ENCODE results near the gene CYBRD1.

The CYBRD1 gene

DNA sequence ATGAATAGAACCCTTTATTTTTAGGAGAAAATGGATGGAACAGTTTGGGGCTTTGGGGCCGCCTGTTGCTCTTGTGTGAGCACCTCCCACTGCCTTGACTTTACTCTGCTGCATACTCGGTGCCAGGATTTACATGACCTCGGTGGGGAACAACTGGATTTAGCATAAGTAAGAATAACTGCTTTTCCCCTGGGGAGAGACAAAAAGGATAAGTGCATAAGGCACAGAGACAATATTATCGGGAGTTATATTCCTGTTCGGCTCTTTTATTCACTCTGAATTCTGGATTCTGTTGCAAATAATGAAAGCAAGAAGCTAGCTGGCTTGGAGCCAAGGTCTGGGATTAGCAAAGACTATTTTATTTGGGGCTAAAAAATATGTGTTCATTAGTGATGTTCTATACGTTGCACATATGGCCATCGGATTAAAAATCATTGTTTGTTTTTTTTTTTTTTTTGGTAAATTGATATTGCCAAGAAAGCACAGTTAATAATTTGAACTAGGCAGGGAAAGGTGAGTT, 69.8 kb downstream of the CYBRD1 start:
- H3K4me3 ChIP-seq (ENCODE audit: low read length) = no peak overlapping the region
- TF ChIP-seq, protein P1, sequence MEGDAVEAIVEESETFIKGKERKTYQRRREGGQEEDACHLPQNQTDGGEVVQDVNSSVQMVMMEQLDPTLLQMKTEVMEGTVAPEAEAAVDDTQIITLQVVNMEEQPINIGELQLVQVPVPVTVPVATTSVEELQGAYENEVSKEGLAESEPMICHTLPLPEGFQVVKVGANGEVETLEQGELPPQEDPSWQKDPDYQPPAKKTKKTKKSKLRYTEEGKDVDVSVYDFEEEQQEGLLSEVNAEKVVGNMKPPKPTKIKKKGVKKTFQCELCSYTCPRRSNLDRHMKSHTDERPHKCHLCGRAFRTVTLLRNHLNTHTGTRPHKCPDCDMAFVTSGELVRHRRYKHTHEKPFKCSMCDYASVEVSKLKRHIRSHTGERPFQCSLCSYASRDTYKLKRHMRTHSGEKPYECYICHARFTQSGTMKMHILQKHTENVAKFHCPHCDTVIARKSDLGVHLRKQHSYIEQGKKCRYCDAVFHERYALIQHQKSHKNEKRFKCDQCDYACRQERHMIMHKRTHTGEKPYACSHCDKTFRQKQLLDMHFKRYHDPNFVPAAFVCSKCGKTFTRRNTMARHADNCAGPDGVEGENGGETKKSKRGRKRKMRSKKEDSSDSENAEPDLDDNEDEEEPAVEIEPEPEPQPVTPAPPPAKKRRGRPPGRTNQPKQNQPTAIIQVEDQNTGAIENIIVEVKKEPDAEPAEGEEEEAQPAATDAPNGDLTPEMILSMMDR (IDR thresholded peaks at IDR 0.05; ENCODE audit: insufficient read depth, low read depth, low read length, missing control alignments) = no peak
- no peak for DNase-seq (ENCODE audit: low read depth)

DNA sequence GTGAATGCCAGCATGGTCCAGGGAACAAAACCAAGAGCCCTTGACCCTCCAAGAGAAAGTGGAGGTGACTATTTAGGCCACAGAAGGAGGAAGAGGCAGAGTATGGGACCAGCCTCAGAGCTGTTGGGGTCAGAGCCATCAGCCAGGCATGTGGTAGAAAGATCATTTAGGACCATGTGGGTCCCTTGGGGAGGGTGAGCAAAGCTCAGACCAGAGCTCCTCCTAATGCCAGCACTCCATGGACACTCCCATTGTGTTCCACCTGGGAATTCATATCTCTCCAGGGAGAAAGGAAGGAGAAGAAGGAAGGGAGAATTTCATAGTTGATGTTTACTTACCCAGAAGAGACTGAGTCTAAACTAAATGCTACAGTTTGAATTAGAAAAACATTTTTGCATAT, 73.2 kb downstream of the CYBRD1 start:
- TF ChIP-seq, protein P1 (IDR thresholded peaks at IDR 0.05; ENCODE audit: insufficient read depth, low read depth, low read length, missing control alignments) = no peak
- no peak for DNase-seq (ENCODE audit: low read depth)
- H3K4me3 ChIP-seq (ENCODE audit: low read length) = no peak overlapping the region

DNA sequence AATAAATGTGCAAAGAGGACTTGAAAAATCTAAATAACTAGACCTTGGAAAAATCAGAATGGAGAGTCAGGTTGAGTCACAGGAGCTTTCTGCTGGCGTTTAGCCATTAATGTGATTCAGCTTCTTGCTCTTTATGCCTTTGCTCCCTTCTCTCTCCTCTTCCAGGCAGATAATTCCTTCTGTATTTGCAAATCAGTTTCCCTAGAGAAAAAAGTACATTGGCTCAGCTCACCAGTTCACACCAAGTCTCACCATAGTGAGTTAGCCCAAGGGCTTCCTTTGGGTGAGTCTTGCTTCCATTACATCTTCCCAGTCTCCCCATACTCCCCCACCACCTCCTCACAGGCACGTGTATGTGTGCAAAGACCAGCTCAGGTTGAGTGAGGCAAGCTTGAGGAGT, 73.6 kb downstream of the CYBRD1 start:
- TF ChIP-seq, protein P1 (IDR thresholded peaks at IDR 0.05; ENCODE audit: insufficient read depth, low read depth, low read length, missing control alignments) = no peak
- no peak overlapping the region for H3K4me3 ChIP-seq (ENCODE audit: low read length)
- DNase-seq (ENCODE audit: low read depth) = peak; percentile 91

DNA sequence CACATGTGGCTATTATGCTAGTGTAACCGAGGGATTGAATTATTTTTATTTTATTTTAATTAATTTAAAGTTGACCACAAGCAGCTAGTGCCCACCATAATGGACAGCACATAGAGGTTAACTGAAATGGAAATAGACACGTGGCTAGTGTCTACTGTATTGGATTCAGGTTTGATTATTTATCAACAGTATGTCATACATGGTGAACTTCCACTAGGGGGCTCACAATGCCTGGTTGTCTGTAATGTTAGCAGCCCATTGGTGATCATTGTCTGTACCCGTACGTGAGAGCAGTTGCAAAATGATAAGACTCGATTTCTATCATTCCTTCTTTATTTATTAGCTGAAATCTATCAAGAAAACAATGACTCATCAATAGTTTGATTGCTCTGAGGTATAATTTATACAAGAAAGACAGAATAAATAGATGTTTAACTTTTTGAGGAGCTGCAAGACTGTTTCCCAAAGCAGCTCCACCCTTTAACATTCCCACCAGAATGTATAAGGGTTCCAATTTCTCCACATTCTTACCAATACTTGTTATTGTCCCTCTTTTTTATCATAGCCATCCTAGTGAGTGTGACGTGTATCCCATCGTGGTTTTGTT, 76.5 kb downstream of the CYBRD1 start:
- TF ChIP-seq, protein P1 (IDR thresholded peaks at IDR 0.05; ENCODE audit: insufficient read depth, low read depth, low read length, missing control alignments) = peak; percentile 80
- no peak overlapping the region for H3K4me3 ChIP-seq (ENCODE audit: low read length)
- peak; percentile 83 for DNase-seq (ENCODE audit: low read depth)

DNA sequence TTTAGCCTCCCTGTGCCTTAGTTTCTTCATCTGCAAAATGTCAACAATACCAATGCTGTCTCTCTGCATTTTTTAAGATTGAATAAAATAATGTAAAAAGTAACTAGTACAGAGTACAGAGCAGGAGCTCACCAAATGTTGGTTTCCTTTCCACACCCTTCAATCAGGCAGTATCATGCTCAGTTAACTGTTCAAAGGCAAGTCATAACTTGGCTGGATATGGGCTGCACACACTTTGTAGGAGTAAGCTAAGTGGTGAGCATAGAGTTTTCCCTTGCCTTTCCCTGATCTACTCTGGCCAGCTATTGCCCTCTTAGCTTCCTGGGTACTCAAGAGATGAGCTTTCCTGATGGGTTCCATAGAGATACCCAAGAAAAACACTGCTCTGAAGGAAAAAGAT, 77.9 kb downstream of the CYBRD1 start:
- H3K4me3 ChIP-seq (ENCODE audit: low read length) = no peak overlapping the region
- peak; percentile 68 for DNase-seq (ENCODE audit: low read depth)
- TF ChIP-seq, protein P1 (IDR thresholded peaks at IDR 0.05; ENCODE audit: insufficient read depth, low read depth, low read length, missing control alignments) = no peak

DNA sequence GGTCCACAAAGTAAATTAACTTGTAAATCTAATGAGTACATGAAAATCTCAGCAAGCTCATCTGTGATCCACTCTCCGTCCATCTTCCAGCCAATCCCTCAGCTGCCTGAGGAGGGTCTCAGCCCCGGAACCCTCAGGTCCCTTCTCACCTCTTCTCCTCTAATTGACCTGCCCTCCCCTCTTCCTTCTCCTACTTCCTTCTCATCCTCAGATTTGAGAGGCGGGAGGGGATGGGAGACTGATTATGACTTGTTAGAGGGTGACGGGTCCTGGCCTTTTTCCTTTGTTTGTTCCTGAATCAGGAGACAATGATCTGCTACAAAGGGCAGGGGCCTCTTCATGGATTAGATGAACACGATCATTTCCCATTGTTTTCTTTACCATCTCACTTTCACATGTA, 80.1 kb downstream of the CYBRD1 start:
- no peak for DNase-seq (ENCODE audit: low read depth)
- TF ChIP-seq, protein P1 (IDR thresholded peaks at IDR 0.05; ENCODE audit: insufficient read depth, low read depth, low read length, missing control alignments) = no peak
- H3K4me3 ChIP-seq (ENCODE audit: low read length) = no peak overlapping the region

All from epithelial cell of esophagus (primary cell).